ENCODE measurements around the gene GTPBP1. TPM values are rescaled to one million over a fixed set of nuclear protein-coding genes. Genes with fewer than 3 reads are reported as not detected.

Gene GTPBP1
- total RNA-seq, 1 experiment from 2014 or later: 108 TPM

GRCh38 chr22:38706101-38706900, 557 bp downstream of the GTPBP1 start:
- H2BK5ac ChIP-seq (ENCODE audit: insufficient read length, low read length): no peak overlapping the region
- H2AK5ac ChIP-seq (ENCODE audit: insufficient read length, low read length): no peak overlapping the region
- H3K9ac ChIP-seq (ENCODE audit: extremely low read depth, insufficient read length, low read length): peak overlapping the region; percentile 48
- Mint-ChIP-seq H3K4me1 (peaks cover 44 to 50% of the 10 kb centered on the region in 2 experiments), H3K9me3 (no peaks in the 10 kb centered on the region), H3K27me3 (ENCODE audit: low read depth) (no peaks in the 10 kb centered on the region; the same call in 1 of the 2 replicates), H3K4me3 (peak overlapping the region; percentile 93 to 95), H3K36me3 (ENCODE audit: insufficient read depth in 1 of 3, low read depth in 3 of 3) (peaks cover 6 to 24% (median 21%) of the 10 kb centered on the region in 3 experiments; a peak in 5 of 7 replicates), H3K27ac (peak overlapping the region in 1 of 3 experiments; percentile 44; a peak in 2 of 7 replicates)
- peak overlapping the region; percentile 51 for H2BK12ac ChIP-seq (ENCODE audit: insufficient read length, low read depth, low read length)
- no peak overlapping the region for H3K27ac ChIP-seq (ENCODE audit: insufficient read length, low read depth, low read length)
- no peaks in the 10 kb centered on the region for H3K27me3 ChIP-seq (ENCODE audit: insufficient read depth, low read length)
- H3K23me2 ChIP-seq (ENCODE audit: insufficient read length, low read depth, low read length, poor library complexity, severe bottlenecking): peaks cover 15% of the 10 kb centered on the region
- no peak overlapping the region for H4K5ac ChIP-seq (ENCODE audit: insufficient read length, low read depth, low read length)
- H3K4ac ChIP-seq (ENCODE audit: low read depth, low read length): no peak overlapping the region; the same call in 1 of the 2 replicates
- H4K91ac ChIP-seq (ENCODE audit: insufficient read length, low read depth, low read length): no peak overlapping the region
- H3K79me2 ChIP-seq (ENCODE audit: insufficient read depth, low read length): peaks cover 34% of the 10 kb centered on the region; the same call in 1 of the 2 replicates
- H3K4me1 ChIP-seq (ENCODE audit: insufficient read depth, low read length): peaks cover 10% of the 10 kb centered on the region
- H3K18ac ChIP-seq (ENCODE audit: insufficient read length, low read depth, low read length): peak overlapping the region; percentile 85
- no CpG with 5 or more reads among the region's 80 CpGs for WGBS (ENCODE audit: extremely low coverage, insufficient read length, low lambda C conversion rate)
- H2AFZ ChIP-seq (ENCODE audit: low read length): no peak overlapping the region
- no peak overlapping the region for H2BK120ac ChIP-seq (ENCODE audit: low read depth, low read length, poor library complexity, severe bottlenecking)
- no peak overlapping the region for H4K8ac ChIP-seq (replicated peaks; ENCODE audit: insufficient read length, low read depth, low read length)
- H3K56ac ChIP-seq (ENCODE audit: insufficient read length, low read depth, low read length): no peak overlapping the region
- no peak overlapping the region for H3K23ac ChIP-seq (ENCODE audit: insufficient read length, low read depth, low read length)
- H3K9me3 ChIP-seq (ENCODE audit: control insufficient read depth, low read depth, low read length): no peaks in the 10 kb centered on the region
- peak overlapping the region; percentile 96 for H3K14ac ChIP-seq (ENCODE audit: insufficient read depth, low read length)
- H2BK15ac ChIP-seq (ENCODE audit: low read depth, low read length): no peak overlapping the region
- peak overlapping the region; percentile 94 for H3K4me2 ChIP-seq (ENCODE audit: insufficient read depth, insufficient read length, low read length)
- H3T11ph ChIP-seq (ENCODE audit: low read length): no peak overlapping the region
- peaks cover 7% of the 10 kb centered on the region for H3K79me1 ChIP-seq (ENCODE audit: insufficient read depth, low read depth, low read length, poor library complexity, severe bottlenecking)
- no peak overlapping the region for H2BK20ac ChIP-seq (ENCODE audit: low read depth, low read length, poor library complexity, severe bottlenecking)
- DNase-seq: no peak
- no peak for TF ChIP-seq CTCF (conservative IDR thresholded peaks at IDR 0.05)
- no peaks in the 10 kb centered on the region for H4K20me1 ChIP-seq (ENCODE audit: control insufficient read depth, insufficient read depth, insufficient read length)

Measured in H9 (cell line).